GM10847 (cell line): ENCODE results near the gene LTN1.

Experiments
- POLR2A ChIP-seq: IDR thresholded peaks from 2 replicates; pipeline ENCODE4 v1.6.1; 2011; ENCODE audit not compliant: insufficient read length; ENCODE audit errors: extremely low read depth

LTN1 gene

GRCh38 chr21:28884481-28884880, 108.2 kb downstream of the LTN1 start:
- TF ChIP-seq POLR2A, result no peak

GRCh38 chr21:28883931-28884330, 108.7 kb downstream of the LTN1 start:
- no peak for TF ChIP-seq POLR2A

- no peak for TF ChIP-seq POLR2A
Observed at GRCh38 chr21:28882345-28882744, 110.3 kb downstream of the LTN1 start.
